WI38 (cell line): ENCODE measurements around the gene POLR1E.

ENCODE experiments used
- H3K4me3 ChIP-seq: 2 replicates; pipeline ENCODE4 v1.5.1; 2011; ENCODE audit warnings: low read depth, mild to moderate bottlenecking, control low read depth, low read length
- CTCF ChIP-seq: IDR thresholded peaks from 2 replicates; pipeline ENCODE4 v1.5.1; 2012; ENCODE audit warnings: low read depth, mild to moderate bottlenecking, control low read depth, low read length

Gene POLR1E

GRCh38 chr9:37542895-37543294 is 57.1 kb downstream of the POLR1E start:
- H3K4me3 ChIP-seq: no peak overlapping the region
- no peak for TF ChIP-seq CTCF

- TF ChIP-seq CTCF: no peak
Observed at GRCh38 chr9:37543468-37543867, 57.7 kb downstream of the POLR1E start.

GRCh38 chr9:37547328-37547878 is 61.7 kb downstream of the POLR1E start:
- TF ChIP-seq CTCF: no peak
- no peak overlapping the region for H3K4me3 ChIP-seq

More at GRCh38 chr9:37543468-37543867, 57.7 kb downstream of the POLR1E start:
- no peak overlapping the region for H3K4me3 ChIP-seq

- no peak for TF ChIP-seq CTCF
- H3K4me3 ChIP-seq: no peak overlapping the region
Observed at GRCh38 chr9:37549527-37549926, 63.8 kb downstream of the POLR1E start.

GRCh38 chr9:37550781-37551180 is 65.0 kb downstream of the POLR1E start:
- TF ChIP-seq CTCF: no peak

GRCh38 chr9:37551468-37551867 is 65.7 kb downstream of the POLR1E start:
- H3K4me3 ChIP-seq: no peak overlapping the region
- no peak for TF ChIP-seq CTCF

More at GRCh38 chr9:37550781-37551180, 65.0 kb downstream of the POLR1E start:
- H3K4me3 ChIP-seq: no peak overlapping the region

- no peak overlapping the region for H3K4me3 ChIP-seq
- TF ChIP-seq CTCF: no peak
Observed at GRCh38 chr9:37551888-37552287, 66.1 kb downstream of the POLR1E start.
